ENCODE measurements around the gene CUL7.
A peak's percentile ranks its signal among the peaks of the same experiment; 100 is the strongest.

Gene CUL7

GRCh38 chr6:43076464-43077332 is 23.0 kb upstream of the CUL7 start:
- no peak for FAIRE-seq

- FAIRE-seq = no peak
Measured at GRCh38 chr6:43075670-43076463, 22.2 kb upstream of the CUL7 start, which contains the start of gene PTK7. TSS of gene PTK7 (plus strand) at chr6:43076314. CDS start at chr6:43076489, 175 bp downstream.

GRCh38 chr6:43074847-43075669 is 21.4 kb upstream of the CUL7 start:
- FAIRE-seq = no peak

GRCh38 chr6:43070028-43070632 is 16.5 kb upstream of the CUL7 start:
- peak; percentile 97 for FAIRE-seq

GRCh38 chr6:43062818-43063217 is 9.2 kb upstream of the CUL7 start:
- no peak for FAIRE-seq

GRCh38 chr6:43061861-43062260 is 8.2 kb upstream of the CUL7 start:
- no peak for FAIRE-seq

- FAIRE-seq = no peak
Measured at GRCh38 chr6:43060755-43061633, 7.3 kb upstream of the CUL7 start.

- FAIRE-seq = no peak
Measured at GRCh38 chr6:43060034-43060754, 6.5 kb upstream of the CUL7 start.

- peak; percentile 90 for FAIRE-seq
Measured at GRCh38 chr6:43059168-43060033, 5.8 kb upstream of the CUL7 start, which contains the start of the genes KLC4 and MRPL2. TSS of gene KLC4 (plus strand) at chr6:43059631. CDS start at chr6:43061336, 1,705 bp downstream. TSS of gene MRPL2 (minus strand) at chr6:43059434. CDS start at chr6:43059381, 53 bp downstream.

- no peak for FAIRE-seq
Measured at GRCh38 chr6:43058531-43058930, 4.9 kb upstream of the CUL7 start.

- no peak for FAIRE-seq
Measured at GRCh38 chr6:43055966-43056365, 2.3 kb upstream of the CUL7 start.

GRCh38 chr6:43054206-43054943 is 724 bp upstream of the CUL7 start:
- FAIRE-seq = no peak

- no peak for FAIRE-seq
Measured at GRCh38 chr6:43052842-43053544, 658 bp downstream of the CUL7 start.

- no peak for FAIRE-seq
Measured at GRCh38 chr6:43052225-43052841, 1.3 kb downstream of the CUL7 start.

- FAIRE-seq = no peak
Measured at GRCh38 chr6:43050981-43051380, 2.7 kb downstream of the CUL7 start.

GRCh38 chr6:43047998-43048397 is 5.7 kb downstream of the CUL7 start:
- FAIRE-seq = no peak

- no peak for FAIRE-seq
Measured at GRCh38 chr6:43045371-43045930, 8.2 kb downstream of the CUL7 start.
